DMS114 treated with DMSO at 0.1 percent for 48 hours (cell line): ENCODE measurements around the gene NDUFC2.
"Not testable (repeated sequence)": the region's sequence is repeated elsewhere in the genome, so short reads cannot be mapped to it uniquely, and the experiment has no call there.

ENCODE experiments used
- DNase-seq: peaks from one replicate; lab custom pipeline; 2025; ENCODE audit not compliant: unreplicated experiment; lab: John Stamatoyannopoulos, UW

Gene NDUFC2

GRCh38 chr11:78056093-78056492 lies 23.6 kb downstream of the NDUFC2 start:
- DNase-seq, result no peak

- DNase-seq, result no peak
Observed at GRCh38 chr11:78054971-78055370, 24.7 kb downstream of the NDUFC2 start.

GRCh38 chr11:78050964-78051831 lies 28.5 kb downstream of the NDUFC2 start:
- DNase-seq, result no peak

GRCh38 chr11:78049348-78049747 lies 30.3 kb downstream of the NDUFC2 start:
- DNase-seq, result no peak

- no peak for DNase-seq
Observed at GRCh38 chr11:78048561-78048960, 31.1 kb downstream of the NDUFC2 start.

GRCh38 chr11:78046486-78046854 lies 33.2 kb downstream of the NDUFC2 start:
- no peak for DNase-seq

- peak; percentile 15 for DNase-seq
Observed at GRCh38 chr11:78045851-78046485, 33.7 kb downstream of the NDUFC2 start.

GRCh38 chr11:78044706-78045105 lies 35.0 kb downstream of the NDUFC2 start:
- no peak for DNase-seq

GRCh38 chr11:78041843-78042440 lies 37.7 kb downstream of the NDUFC2 start:
- DNase-seq, result no peak

- DNase-seq, result not testable (repeated sequence)
Observed at GRCh38 chr11:78041380-78041719, 38.3 kb downstream of the NDUFC2 start.

GRCh38 chr11:78040691-78041379 lies 38.8 kb downstream of the NDUFC2 start:
- DNase-seq, result no peak

- DNase-seq, result no peak
Observed at GRCh38 chr11:78039919-78040671, 39.6 kb downstream of the NDUFC2 start.

GRCh38 chr11:78039391-78039918 lies 40.2 kb downstream of the NDUFC2 start:
- DNase-seq, result no peak

GRCh38 chr11:78038697-78039313 lies 40.9 kb downstream of the NDUFC2 start:
- DNase-seq, result no peak

- no peak for DNase-seq
Observed at GRCh38 chr11:78037825-78038620, 41.6 kb downstream of the NDUFC2 start.

- no peak for DNase-seq
Observed at GRCh38 chr11:78037056-78037455, 42.6 kb downstream of the NDUFC2 start.

GRCh38 chr11:78036313-78036712 lies 43.3 kb downstream of the NDUFC2 start:
- no peak for DNase-seq

GRCh38 chr11:78034623-78035022 lies 45.0 kb downstream of the NDUFC2 start:
- DNase-seq, result no peak

GRCh38 chr11:78033040-78033439 lies 46.6 kb downstream of the NDUFC2 start:
- no peak for DNase-seq
